ENCODE data around the gene MESP1.
"Not testable (repeated sequence)": the region's sequence is repeated elsewhere in the genome, so short reads cannot be mapped to it uniquely, and the experiment has no call there.

The MESP1 gene

GRCh38 chr15:89783861-89784685, 33.0 kb upstream of the MESP1 start:
- TF ChIP-seq CTCF (IDR thresholded peaks at IDR 0.05; ENCODE audit: low read depth, low read length) = no peak
- no peak overlapping the region for H3K4me3 ChIP-seq (ENCODE audit: low read depth, low read length)

- no peak overlapping the region for H3K4me3 ChIP-seq (ENCODE audit: low read depth, low read length)
- TF ChIP-seq CTCF (IDR thresholded peaks at IDR 0.05; ENCODE audit: low read depth, low read length) = no peak
Measured at GRCh38 chr15:89783111-89783860, 32.2 kb upstream of the MESP1 start.

DNA sequence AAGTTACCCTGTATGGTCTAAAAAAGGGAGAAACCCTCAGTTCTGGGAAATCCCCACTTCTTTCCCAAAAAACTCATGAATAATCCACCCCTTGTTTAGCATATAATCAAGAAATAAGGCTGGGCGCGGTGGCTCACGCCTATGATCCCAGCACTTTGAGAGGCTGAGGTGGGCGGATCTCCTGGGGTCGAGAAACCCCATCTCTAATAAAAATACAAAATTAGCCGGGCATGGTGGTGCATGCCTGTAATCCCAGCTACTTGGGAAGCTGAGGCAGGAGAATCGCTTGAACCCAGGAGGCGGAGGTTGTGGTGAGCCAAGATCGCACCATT, 31.5 kb upstream of the MESP1 start:
- not testable (repeated sequence) for H3K4me3 ChIP-seq (ENCODE audit: low read depth, low read length)

GRCh38 chr15:89781891-89782618, 31.0 kb upstream of the MESP1 start:
- TF ChIP-seq CTCF (IDR thresholded peaks at IDR 0.05; ENCODE audit: low read depth, low read length) = no peak
- no peak overlapping the region for H3K4me3 ChIP-seq (ENCODE audit: low read depth, low read length)

DNA sequence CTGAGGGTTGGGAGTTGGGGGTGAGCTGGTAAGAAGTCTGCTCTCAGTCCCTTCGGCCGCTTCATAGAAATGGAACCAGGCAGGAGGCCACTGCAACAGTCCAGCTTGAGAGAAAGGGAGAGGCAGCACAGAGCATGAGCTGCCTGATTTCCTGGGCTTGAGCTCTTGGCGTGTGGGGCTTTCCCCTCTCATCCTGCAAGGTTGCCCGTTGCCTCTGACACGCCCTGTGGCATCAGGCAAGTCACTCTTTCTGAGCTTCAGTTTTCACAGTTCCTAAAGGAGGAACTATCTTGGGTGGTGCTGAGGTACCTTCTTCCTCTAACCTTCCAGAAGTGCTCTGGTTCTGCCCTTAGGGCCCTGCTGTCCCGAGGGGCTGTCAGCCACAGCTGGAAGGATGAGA, 30.0 kb upstream of the MESP1 start:
- H3K4me3 ChIP-seq (ENCODE audit: low read depth, low read length) = no peak overlapping the region
- TF ChIP-seq CTCF (IDR thresholded peaks at IDR 0.05; ENCODE audit: low read depth, low read length) = no peak

- TF ChIP-seq CTCF (IDR thresholded peaks at IDR 0.05; ENCODE audit: low read depth, low read length) = no peak
- no peak overlapping the region for H3K4me3 ChIP-seq (ENCODE audit: low read depth, low read length)
Measured at GRCh38 chr15:89780601-89781000, 29.6 kb upstream of the MESP1 start.

DNA sequence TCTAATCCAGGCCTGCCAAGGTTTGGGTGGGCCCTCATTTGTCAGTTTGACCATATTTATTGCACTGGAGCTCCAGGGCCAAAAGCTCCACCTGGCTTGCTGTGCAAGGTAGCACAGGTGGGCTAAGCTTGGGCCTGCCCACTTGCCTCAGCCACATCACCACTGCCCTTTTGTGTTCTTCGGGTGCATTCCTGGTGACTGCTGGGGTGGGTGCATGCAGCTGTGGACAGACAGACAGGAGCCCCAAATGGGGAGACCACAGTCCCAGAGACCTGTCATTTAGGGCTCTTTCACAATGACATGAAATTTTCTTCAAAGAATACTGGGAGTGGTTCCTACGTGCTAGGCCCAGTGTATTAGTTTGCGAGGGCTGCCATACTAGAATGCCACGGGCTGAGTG, 27.8 kb upstream of the MESP1 start:
- no peak for TF ChIP-seq CTCF (IDR thresholded peaks at IDR 0.05; ENCODE audit: low read depth, low read length)
- no peak overlapping the region for H3K4me3 ChIP-seq (ENCODE audit: low read depth, low read length)
